Hematopoietic multipotent progenitor cell treated with erythropoietin and hydrocortisone succinate and interleukin-3 and kit ligand, for 6 days (in vitro differentiated cells): ENCODE data around the gene NOC4L.
"Not testable (repeated sequence)": the region's sequence is repeated elsewhere in the genome, so short reads cannot be mapped to it uniquely, and the experiment has no call there.

ENCODE experiments used
- DNase-seq: peaks from one replicate; pipeline ENCODE4 v3.0.0-alpha.2; 2015

Gene NOC4L

DNA sequence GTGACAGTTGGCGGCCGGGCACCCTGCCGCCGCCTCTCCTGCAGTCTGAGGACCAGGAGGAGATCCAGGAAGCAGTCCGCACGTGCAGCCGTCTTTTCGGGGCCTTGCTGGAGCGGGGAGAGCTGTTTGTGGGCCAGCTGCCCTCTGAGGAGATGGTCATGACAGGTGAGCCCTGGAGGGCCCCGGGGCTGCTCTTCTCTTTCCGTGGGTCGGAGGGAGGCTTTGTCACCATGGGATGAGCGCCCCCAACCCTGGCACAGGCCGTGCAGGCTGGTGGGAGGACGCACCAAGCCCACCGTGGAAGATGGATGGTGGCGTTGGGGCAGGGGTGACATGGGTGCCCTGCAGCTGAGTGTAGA is 532 bp downstream of the NOC4L start:
- DNase-seq = no peak

- DNase-seq = no peak
Observed at GRCh38 chr12:132145334-132145733, 1.1 kb downstream of the NOC4L start.

DNA sequence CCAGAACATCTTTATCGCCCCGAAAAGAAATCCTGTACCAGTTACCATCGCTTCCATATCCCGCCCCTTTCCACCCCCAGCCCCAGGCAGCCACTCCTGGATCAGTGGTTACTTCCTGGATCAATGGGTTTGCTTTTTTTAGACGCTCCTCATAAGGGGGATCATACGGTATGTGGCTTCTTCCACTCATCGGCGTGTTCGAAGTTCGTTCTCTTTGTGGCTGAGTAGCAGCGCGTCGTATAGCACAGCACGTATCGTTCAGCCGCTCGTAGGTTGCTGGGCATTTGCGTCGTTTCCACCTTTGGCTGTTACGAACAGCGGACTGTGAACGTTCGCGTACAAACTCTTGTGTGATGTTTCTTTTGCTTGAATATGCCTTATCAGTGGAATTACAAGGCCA is 1.8 kb downstream of the NOC4L start:
- DNase-seq = no peak

- no peak for DNase-seq
Observed at GRCh38 chr12:132146772-132147422, 2.6 kb downstream of the NOC4L start.

GRCh38 chr12:132147423-132148367 is 3.4 kb downstream of the NOC4L start:
- DNase-seq = no peak

DNA sequence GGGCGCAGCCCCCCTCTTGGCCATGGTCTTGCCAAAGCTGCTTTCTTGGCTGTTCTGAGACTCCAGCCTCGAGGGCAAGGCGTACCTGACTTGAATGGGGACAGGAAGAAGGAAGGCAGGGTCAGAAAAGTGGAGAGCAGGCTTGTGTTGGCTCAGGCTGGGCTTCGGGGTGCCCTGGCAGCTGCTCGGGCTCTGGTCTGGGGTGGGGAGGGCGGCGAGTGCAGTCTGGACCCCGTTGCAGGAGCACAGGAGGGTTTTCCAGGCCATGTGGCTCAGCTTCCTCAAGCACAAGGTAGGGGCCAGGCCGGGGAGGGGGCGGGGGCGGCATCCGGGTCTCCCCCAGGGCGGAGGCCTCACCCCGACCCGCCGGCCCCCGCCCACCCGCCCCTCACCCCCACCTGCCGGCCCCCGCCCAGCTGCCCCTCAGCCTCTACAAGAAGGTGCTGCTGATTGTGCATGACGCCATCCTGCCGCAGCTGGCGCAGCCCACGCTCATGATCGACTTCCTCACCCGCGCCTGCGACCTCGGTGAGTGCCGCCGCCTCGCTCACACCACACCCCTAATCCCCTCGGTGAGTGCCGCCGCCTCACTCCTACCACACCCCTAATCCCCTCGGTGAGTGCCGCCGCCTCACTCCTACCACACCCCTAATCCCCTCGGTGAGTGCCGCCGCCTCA is 4.2 kb downstream of the NOC4L start:
- no peak for DNase-seq

GRCh38 chr12:132149526-132149925 is 5.3 kb downstream of the NOC4L start:
- not testable (repeated sequence) for DNase-seq

GRCh38 chr12:132150780-132151144 is 6.5 kb downstream of the NOC4L start:
- DNase-seq = no peak

GRCh38 chr12:132151145-132151765 is 7.0 kb downstream of the NOC4L start:
- no peak for DNase-seq

DNA sequence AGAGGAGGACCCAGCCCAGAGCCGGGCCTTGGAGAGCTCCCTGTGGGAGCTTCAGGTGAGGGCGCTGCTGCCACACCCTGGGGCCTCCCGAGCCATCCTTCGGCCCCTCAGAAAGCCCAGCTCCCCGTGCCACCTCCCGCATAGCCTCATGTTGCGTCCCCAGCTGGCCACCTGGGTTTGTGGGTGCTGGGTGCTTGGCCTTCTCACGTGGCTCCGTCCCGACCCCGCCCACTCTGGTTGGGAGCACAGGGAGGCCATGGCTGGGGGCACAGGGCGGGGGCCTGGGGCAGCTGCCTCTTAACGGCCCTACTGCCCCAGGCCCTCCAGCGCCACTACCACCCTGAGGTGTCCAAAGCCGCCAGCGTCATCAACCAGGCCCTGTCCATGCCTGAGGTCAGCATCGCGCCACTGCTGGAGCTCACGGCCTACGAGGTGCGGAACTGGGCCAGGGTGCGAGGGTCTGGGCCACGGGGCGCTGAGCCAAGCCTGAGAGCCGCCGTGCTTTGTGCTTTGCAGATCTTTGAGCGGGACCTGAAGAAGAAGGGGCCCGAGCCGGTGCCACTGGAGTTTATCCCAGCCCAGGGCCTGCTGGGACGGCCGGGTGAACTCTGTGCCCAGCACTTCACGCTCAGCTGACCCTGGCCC is 7.6 kb downstream of the NOC4L start:
- DNase-seq = no peak

DNA sequence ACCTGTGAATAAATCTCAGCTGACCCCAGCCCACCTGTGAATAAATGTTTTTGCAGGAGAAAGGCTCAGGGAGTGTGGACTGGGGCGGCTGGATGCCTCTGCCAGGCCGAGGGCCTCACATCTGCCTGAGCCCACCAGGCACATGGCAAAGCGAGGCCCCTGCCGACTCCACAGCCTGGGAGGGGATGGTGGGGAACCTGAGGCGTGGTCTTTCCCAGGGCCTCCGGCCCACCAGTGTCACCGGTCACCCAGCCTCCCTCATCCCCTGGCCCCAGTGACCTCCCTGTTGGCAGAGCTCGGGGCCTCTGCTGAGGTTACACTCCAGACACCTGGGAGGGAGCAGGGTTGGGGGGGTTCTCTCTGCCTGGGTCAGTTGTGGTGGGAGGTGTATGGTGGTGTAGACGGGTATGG is 8.2 kb downstream of the NOC4L start:
- DNase-seq = no peak

DNA sequence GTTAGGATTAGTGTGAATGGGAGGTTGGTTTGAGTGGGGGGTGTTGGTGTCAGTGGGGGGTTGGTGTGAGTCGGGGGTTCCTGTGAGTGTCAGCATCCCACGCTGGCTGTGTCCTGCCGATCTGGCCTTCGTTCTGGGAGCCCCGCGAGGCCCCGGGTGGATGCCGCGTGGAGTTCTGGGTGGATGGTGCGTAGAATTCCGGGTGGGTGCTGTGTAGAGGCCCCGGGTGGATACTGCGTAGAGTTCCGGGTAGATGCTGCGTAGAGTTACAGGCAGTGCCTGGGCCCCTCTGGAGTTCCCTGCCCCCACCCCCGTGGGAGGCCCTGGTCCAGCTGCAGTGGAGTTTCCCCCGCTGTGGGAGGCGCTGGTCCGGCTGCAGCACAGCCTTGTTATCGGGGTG is 8.7 kb downstream of the NOC4L start:
- no peak for DNase-seq

GRCh38 chr12:132153501-132154340 is 9.5 kb downstream of the NOC4L start:
- peak; percentile 87 for DNase-seq

- no peak for DNase-seq
Observed at GRCh38 chr12:132154341-132154761, 10.1 kb downstream of the NOC4L start.

DNA sequence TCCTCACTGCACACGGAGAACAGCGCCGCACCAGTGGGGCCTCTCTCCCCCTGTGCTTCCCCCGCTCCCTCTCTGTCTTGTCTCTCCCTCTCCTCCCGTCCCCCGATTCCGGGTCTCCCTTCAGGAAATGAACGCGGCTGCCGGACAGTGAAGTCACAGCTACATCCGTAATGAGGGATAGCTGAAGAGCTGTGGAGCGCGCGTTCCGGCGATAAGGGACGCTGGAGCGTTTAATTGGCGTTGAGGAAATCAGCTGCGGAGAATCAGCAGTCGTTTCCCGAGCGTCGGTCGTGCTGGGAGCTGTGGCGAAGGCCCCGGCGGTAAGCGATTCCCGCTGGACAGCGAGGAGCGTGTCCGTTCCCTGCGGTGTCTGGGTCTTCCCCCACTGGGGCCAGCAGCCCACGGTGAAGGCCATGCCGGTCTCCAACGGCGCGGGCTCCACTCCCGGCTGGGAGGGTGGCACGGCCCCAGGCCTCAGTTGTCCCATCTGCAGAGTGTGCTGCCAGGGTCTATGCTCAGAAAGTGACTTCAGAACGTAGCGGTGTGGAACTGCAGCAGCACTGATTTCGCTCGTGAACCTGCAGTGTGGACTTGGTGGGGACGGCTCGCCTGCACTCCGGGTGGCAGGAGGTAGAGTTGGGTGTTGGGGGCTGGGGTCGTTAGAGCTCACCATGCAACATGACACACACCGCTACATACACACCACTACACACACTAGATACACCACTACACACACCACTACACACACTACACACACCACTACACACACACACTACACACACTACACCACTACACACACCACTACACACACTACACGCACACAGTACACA is 10.9 kb downstream of the NOC4L start:
- no peak for DNase-seq

DNA sequence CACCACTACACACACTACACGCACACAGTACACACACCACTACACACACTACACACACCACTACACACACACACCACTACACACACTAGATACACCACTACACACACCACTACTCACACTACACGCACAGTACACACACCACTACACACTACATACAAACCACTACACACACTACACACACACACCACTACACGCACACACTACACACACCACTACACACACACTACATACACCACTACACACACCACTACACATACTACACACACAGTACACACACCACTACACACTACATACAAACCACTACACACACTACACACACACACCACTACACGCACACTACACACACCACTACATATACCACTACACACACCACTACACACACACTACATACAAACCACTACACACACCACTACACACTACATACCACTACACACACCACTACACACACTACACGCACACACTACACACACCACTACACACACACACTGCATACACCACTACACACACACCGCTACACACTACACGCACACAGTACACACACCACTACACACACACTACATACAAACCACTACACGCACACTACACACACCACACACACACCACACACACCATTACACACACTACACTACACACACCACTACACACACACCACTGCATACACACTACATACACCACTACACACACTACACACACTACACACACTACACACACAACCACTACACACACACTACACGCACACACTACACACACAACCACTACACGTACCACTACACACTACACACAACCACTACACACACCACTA is 11.7 kb downstream of the NOC4L start:
- no peak for DNase-seq

- no peak for DNase-seq
Observed at GRCh38 chr12:132156573-132157325, 12.5 kb downstream of the NOC4L start.

DNA sequence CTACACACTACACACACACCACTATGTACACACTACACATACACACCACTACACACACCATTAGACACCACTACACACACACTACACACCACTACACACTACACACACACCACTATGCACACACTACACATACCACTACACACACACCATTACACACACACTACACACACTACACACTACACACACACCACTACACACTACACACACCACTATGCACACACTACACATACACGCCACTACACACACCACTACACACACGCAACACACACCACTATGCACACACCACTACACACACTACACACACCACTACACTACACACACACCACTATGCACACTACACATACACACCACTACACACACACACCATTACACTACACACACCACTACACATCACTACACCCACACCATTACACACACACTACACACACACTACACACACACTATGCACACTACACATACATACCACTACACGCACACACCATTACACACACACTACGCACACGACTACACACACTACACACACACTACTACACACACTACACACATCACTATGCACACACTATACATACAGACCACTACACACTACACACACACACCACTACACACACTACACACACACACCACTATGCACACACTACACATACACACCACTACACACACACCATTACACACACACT is 13.6 kb downstream of the NOC4L start:
- no peak for DNase-seq
